Measurements from ENCODE around the gene POLK.

GRCh38 chr5:75468593-75468992 lies 43.1 kb upstream of the POLK start:
- no peak for TF ChIP-seq POLR2AphosphoS5 (IDR thresholded peaks at IDR 0.05; ENCODE audit: low read depth, low read length)
- no peak for TF ChIP-seq TAF1 (IDR thresholded peaks at IDR 0.05; ENCODE audit: borderline replicate concordance, insufficient read depth, low read length)
- no peak for TF ChIP-seq REST (IDR thresholded peaks at IDR 0.05; ENCODE audit: insufficient read depth in 1 of 2, low read depth in 2 of 2, low read length in 2 of 2)

All from PFSK-1 (cell line).